ENCODE results near the gene HMGB4.
A peak's percentile ranks its signal among the peaks of the same experiment; 100 is the strongest.

The HMGB4 gene

GRCh38 chr1:33895976-33896375, 32.1 kb downstream of the HMGB4 start:
- H3K4me3 ChIP-seq (ENCODE audit: control insufficient read depth, low read depth, low read length) = no peak overlapping the region
- no peak for TF ChIP-seq CTCF (IDR thresholded peaks at IDR 0.05; ENCODE audit: control insufficient read depth, insufficient read depth, low read depth, low read length, missing control alignments)
- DNase-seq (ENCODE audit: low read depth) = no peak

- no peak for DNase-seq (ENCODE audit: low read depth)
- no peak for TF ChIP-seq CTCF (IDR thresholded peaks at IDR 0.05; ENCODE audit: control insufficient read depth, insufficient read depth, low read depth, low read length, missing control alignments)
- no peak overlapping the region for H3K4me3 ChIP-seq (ENCODE audit: control insufficient read depth, low read depth, low read length)
These were observed 33.3 kb downstream of the HMGB4 start for GRCh38 chr1:33897092-33897725.

- no peak overlapping the region for H3K4me3 ChIP-seq (ENCODE audit: control insufficient read depth, low read depth, low read length)
- no peak for DNase-seq (ENCODE audit: low read depth)
- no peak for TF ChIP-seq CTCF (IDR thresholded peaks at IDR 0.05; ENCODE audit: control insufficient read depth, insufficient read depth, low read depth, low read length, missing control alignments)
These were observed 34.5 kb downstream of the HMGB4 start for GRCh38 chr1:33898406-33898805.

- DNase-seq (ENCODE audit: low read depth) = no peak
- TF ChIP-seq CTCF (IDR thresholded peaks at IDR 0.05; ENCODE audit: control insufficient read depth, insufficient read depth, low read depth, low read length, missing control alignments) = no peak
- no peak overlapping the region for H3K4me3 ChIP-seq (ENCODE audit: control insufficient read depth, low read depth, low read length)
These were observed 35.0 kb downstream of the HMGB4 start for GRCh38 chr1:33898881-33899280.

GRCh38 chr1:33899746-33900145, 35.9 kb downstream of the HMGB4 start:
- TF ChIP-seq CTCF (IDR thresholded peaks at IDR 0.05; ENCODE audit: control insufficient read depth, insufficient read depth, low read depth, low read length, missing control alignments) = no peak
- DNase-seq (ENCODE audit: low read depth) = no peak
- H3K4me3 ChIP-seq (ENCODE audit: control insufficient read depth, low read depth, low read length) = no peak overlapping the region

- H3K4me3 ChIP-seq (ENCODE audit: control insufficient read depth, low read depth, low read length) = no peak overlapping the region
- peak; percentile 11 for DNase-seq (ENCODE audit: low read depth)
- no peak for TF ChIP-seq CTCF (IDR thresholded peaks at IDR 0.05; ENCODE audit: control insufficient read depth, insufficient read depth, low read depth, low read length, missing control alignments)
These were observed 38.8 kb downstream of the HMGB4 start for GRCh38 chr1:33902486-33903209.

Measured in AG09309 (cell line).